Lung (tissue), 12 donors: ENCODE results near the gene HECW1. TPM values are rescaled to one million over a fixed set of nuclear protein-coding genes. Genes with fewer than 3 reads are reported as not detected.

ENCODE experiments used
- ATAC-seq: fragments of 200-7000 bp; cut with Tn5 transposase; one replicate; pipeline ENCODE4 v1.9.1; 2020; ENCODE audit warnings: moderate number of reproducible peaks; ENCODE audit not compliant: insufficient read depth, low FRiP score
- DNase-seq, 3 donors: peaks; one replicate each; pipeline ENCODE4 v3.0.0-alpha.2; 2013 to 2017
- H3K27ac ChIP-seq, 2 donors: one replicate each; pipeline ENCODE4 v1.5.1; 2013; ENCODE audit warnings: mild to moderate bottlenecking in 2 of 2, moderate library complexity in 2 of 2, control low read depth in 1 of 2, inconsistent platforms in 1 of 2, low read depth in 1 of 2, low read length in 1 of 2
- H3K27me3 ChIP-seq, 3 donors: one replicate each; pipeline ENCODE4 v1.5.1; 2013; ENCODE audit warnings: low read length in 2 of 3; ENCODE audit not compliant: control insufficient read depth in 3 of 3, insufficient read depth in 3 of 3
- H3K36me3 ChIP-seq, 4 donors: one replicate each; pipeline ENCODE4 v1.5.1; 2013; ENCODE audit warnings: low read length in 4 of 4, mild to moderate bottlenecking in 1 of 4, moderate library complexity in 1 of 4; ENCODE audit not compliant: control insufficient read depth in 4 of 4, insufficient read depth in 4 of 4
- H3K4me1 ChIP-seq, 5 donors: one replicate each; pipeline ENCODE4 v1.5.1; 2013; ENCODE audit warnings: low read length in 5 of 5, mild to moderate bottlenecking in 2 of 5, moderate library complexity in 1 of 5; ENCODE audit not compliant: control insufficient read depth in 5 of 5, insufficient read depth in 5 of 5
- H3K4me3 ChIP-seq: one replicate; pipeline ENCODE4 v1.5.1; 2013; ENCODE audit warnings: mild to moderate bottlenecking, control low read depth, moderate library complexity
- H3K9ac ChIP-seq, 2 donors: one replicate each; pipeline ENCODE4 v1.5.1; 2013; ENCODE audit warnings: low read length in 2 of 2, control low read depth in 1 of 2; ENCODE audit not compliant: insufficient read depth in 1 of 2
- H3K9me3 ChIP-seq, 4 donors: one replicate each; pipeline ENCODE4 v1.5.1; 2013; ENCODE audit warnings: low read length in 3 of 4, mild to moderate bottlenecking in 1 of 4, moderate library complexity in 1 of 4; ENCODE audit not compliant: control insufficient read depth in 4 of 4, insufficient read depth in 3 of 4
- WGBS, 2 donors: extraction: QIAGEN DNeasy Blood & Tissue Kit; methylation state at CpG; one replicate each; pipeline ENCODE4 v1.1.7; 2013; 5-methylcytosine and 5-hydroxymethylcytosine counted together
- polyA plus RNA-seq, 2 donors: library from polyadenylated mRNA; stranded (reverse); fragments of 200-250 nt; gene quantifications; one replicate each; pipeline ENCODE4 v1.2.1, GENCODE V29; 2013
- total RNA-seq, 2 donors: library from RNA; depleted of rRNA in 1 of 2; stranded (reverse); fragments of >200 nt in 1 of 2; gene quantifications; one replicate each; pipeline ENCODE4 v1.2.1, GENCODE V29; 2014 to 2021
- TF ChIP-seq, protein P1 (sequence below): IDR thresholded peaks from 2 replicates; pipeline ENCODE4 v1.5.1; 2012; ENCODE audit warnings: mild to moderate bottlenecking; ENCODE audit errors: control extremely low read depth, extremely low read depth
- donor health status: control.
- donor health status: control.
- donor health status: Bipolar disorder and iron deficiency.
- donor health status: healthy.
- donor health status: DM: yes; HTN: yes; CAD: no.

Gene HECW1
- total and polyA plus RNA-seq, 4 donors: 0.05 to 0.21 (median 0.13) TPM

DNA sequence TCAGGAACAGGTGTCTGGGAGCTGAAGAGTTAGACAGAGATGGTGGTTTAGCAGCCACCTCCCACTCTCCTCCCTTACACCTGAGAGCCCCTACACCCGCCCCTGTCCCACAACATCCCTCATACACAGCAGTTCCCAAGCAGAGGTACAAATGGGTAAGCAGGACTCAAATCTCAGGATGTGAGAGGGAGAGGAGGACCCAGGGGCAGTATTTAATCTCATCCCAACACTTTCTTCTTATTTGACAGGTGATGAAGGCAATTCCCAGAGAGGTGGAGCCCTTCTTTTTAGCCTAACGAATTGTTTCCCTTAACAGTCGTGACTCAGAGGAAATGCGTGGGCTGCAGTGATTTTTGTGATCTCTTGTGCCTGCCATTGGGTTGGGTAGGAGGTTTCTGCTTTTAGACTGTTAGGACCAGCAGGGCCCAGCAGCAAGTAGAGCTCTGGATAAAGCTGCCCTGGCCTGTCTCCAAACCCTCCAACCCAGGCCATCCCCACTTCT lies 191.3 kb downstream of the HECW1 start:
- no peak for DNase-seq
- WGBS, 2 donors: 40 to 47% methylated on average over 4 of the region's 4 CpGs
- Histone ChIP-seq H3K9me3 (no peaks in the 10 kb centered on the region), H3K27me3 (peaks cover 0 to 5% (median 0%) of the 10 kb centered on the region in 3 donors), H3K4me1 (no peaks in the 10 kb centered on the region), H3K27ac (no peak overlapping the region), H3K9ac (no peak overlapping the region), H3K36me3 (no peaks in the 10 kb centered on the region), H3K4me3 (no peak overlapping the region)
- no peak for ATAC-seq
- TF ChIP-seq, protein P1, sequence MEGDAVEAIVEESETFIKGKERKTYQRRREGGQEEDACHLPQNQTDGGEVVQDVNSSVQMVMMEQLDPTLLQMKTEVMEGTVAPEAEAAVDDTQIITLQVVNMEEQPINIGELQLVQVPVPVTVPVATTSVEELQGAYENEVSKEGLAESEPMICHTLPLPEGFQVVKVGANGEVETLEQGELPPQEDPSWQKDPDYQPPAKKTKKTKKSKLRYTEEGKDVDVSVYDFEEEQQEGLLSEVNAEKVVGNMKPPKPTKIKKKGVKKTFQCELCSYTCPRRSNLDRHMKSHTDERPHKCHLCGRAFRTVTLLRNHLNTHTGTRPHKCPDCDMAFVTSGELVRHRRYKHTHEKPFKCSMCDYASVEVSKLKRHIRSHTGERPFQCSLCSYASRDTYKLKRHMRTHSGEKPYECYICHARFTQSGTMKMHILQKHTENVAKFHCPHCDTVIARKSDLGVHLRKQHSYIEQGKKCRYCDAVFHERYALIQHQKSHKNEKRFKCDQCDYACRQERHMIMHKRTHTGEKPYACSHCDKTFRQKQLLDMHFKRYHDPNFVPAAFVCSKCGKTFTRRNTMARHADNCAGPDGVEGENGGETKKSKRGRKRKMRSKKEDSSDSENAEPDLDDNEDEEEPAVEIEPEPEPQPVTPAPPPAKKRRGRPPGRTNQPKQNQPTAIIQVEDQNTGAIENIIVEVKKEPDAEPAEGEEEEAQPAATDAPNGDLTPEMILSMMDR: no peak

DNA sequence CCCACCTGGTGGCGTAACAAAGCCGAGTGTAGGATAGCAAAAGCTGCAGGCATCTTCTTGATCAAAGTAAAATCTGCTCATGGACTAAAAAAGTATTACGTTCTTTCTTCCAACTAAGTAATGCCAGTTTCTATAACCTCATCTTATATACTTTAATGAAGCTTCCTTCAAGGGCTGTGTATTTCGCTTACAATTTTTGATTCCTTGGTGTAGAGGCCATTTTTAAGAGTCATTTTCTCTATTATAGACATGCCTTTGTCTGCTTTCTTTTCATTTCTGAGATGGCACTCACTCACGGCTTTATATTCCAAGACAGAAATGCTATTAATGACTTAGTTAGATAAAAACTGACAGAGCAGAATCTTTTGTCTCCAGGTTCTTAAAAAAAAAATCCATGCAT lies 194.0 kb downstream of the HECW1 start:
- TF ChIP-seq, protein P1: no peak
- Histone ChIP-seq H3K36me3 (no peaks in the 10 kb centered on the region), H3K9me3 (no peaks in the 10 kb centered on the region), H3K27me3 (peaks cover 0 to 5% (median 0%) of the 10 kb centered on the region in 3 donors), H3K9ac (no peak overlapping the region), H3K27ac (no peak overlapping the region), H3K4me3 (no peak overlapping the region), H3K4me1 (no peaks in the 10 kb centered on the region)
- DNase-seq (no peak), ATAC-seq (no peak)
- WGBS, 2 donors: 85 to 94% methylated on average over 5 of the region's 5 CpGs

DNA sequence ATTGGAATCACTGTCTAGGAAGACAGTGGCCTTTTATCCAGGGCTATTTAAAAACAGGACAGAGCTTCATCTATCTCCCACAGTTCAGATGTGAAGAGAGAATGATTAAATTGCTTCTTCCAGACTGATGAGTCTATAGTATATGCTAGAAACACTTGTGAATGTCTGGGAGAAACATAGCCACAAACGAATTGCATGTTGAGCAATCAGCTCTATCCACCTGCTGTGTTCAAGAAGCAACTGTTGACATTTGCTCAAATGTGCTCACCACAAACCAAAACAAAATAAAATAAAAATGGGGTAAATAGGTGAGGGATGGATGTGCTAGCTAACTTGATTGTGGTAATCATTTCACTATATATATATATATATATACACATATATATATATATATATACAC lies 195.1 kb downstream of the HECW1 start:
- no peak overlapping the region for H3K4me3 ChIP-seq
- no peaks in the 10 kb centered on the region for H3K36me3 ChIP-seq
- TF ChIP-seq, protein P1: no peak
- DNase-seq (no peak), ATAC-seq (no peak)
- H3K27ac ChIP-seq: no peak overlapping the region
- no peak overlapping the region for H3K9ac ChIP-seq
- no peaks in the 10 kb centered on the region for H3K4me1 ChIP-seq
- peaks cover 0 to 5% (median 0%) of the 10 kb centered on the region in 3 donors for H3K27me3 ChIP-seq
- no peaks in the 10 kb centered on the region for H3K9me3 ChIP-seq
- WGBS, 2 donors: 50 to 66% methylated on average over 1 of the region's 1 CpG
